G401 (cell line): ENCODE measurements around the gene SCGB3A2. TPM values are rescaled to one million over a fixed set of nuclear protein-coding genes. Genes with fewer than 3 reads are reported as not detected.

Source experiments
- DNase-seq: peaks from one replicate; pipeline ENCODE4 v3.0.0-alpha.2; 2015; ENCODE audit warnings: low spot score
- in situ Hi-C: cut with HindIII; loops from 2 replicates; pipeline ENCODE4 v1.10.0; 2016; ENCODE audit warnings: low sequenced_read_pairs, mixed read lengths
- total RNA-seq: library from RNA; depleted of rRNA; stranded (reverse); fragments of >200 nt; shearing (Covaris generic); gene quantifications from 2 replicates; pipeline ENCODE4 v1.2.3, GENCODE V29; 2014; rRNA removed

Gene SCGB3A2
- not detected in 2 replicates for total RNA-seq

DNA sequence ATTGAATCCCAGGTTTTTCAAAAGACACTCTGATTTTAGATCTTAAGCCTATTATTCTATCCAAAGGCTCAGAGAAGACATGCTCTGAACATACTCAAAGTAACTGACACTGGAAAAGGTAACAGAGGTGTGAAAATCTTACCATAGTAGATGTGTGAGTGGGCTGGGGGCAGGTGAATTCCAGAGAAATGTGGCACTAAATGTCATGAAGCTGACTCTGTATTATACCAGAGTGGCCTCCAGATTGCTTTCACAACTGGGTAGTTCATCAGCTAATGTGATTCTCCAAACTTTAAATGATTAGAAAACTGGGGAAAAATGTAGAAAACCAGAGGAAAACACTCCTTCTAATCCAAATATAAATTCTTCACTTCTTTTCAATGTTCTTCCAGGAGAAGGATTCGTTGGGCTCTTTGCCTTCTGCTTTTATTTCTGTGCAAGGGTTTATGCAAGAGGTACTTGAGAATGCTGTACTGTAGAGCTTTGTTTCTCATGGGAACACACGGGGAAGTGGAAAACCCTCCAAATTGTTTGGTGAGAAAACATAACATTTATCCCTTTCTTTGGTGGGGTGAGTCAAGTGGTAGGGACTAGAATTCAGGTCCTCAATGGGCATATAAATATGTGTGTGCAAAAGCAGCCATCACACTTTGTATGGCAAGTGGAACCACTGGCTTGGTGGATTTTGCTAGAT is at the start of gene SCGB3A2:
TSS of gene SCGB3A2 (plus strand) at position 646 of the 694 bp plus-strand sequence. CDS start 93 bp downstream, outside the sequence.
- no peak for DNase-seq
- in situ Hi-C loops: no loop called here

GRCh38 chr5:147830035-147830434 is 48.5 kb upstream of the SCGB3A2 start:
- in situ Hi-C loops: no loop called here

GRCh38 chr5:147831465-147831864 is 47.0 kb upstream of the SCGB3A2 start, which contains the start of gene SPINK1:
TSS of gene SPINK1 (minus strand) at chr5:147831671. CDS start at chr5:147831577, 94 bp downstream.
- in situ Hi-C loops: no loop called here
- DNase-seq: no peak

More at GRCh38 chr5:147830035-147830434, 48.5 kb upstream of the SCGB3A2 start:
- DNase-seq: no peak

GRCh38 chr5:147832541-147832940 is 46.0 kb upstream of the SCGB3A2 start:
- in situ Hi-C loops: no loop called here
- DNase-seq: no peak

GRCh38 chr5:147835386-147835798 is 43.1 kb upstream of the SCGB3A2 start:
- in situ Hi-C loops: no loop called here
- no peak for DNase-seq

- DNase-seq: no peak
- in situ Hi-C loops: no loop called here
Measured at GRCh38 chr5:147836439-147836838, 42.1 kb upstream of the SCGB3A2 start.

- no peak for DNase-seq
- in situ Hi-C loops: no loop called here
Measured at GRCh38 chr5:147842869-147843268, 35.6 kb upstream of the SCGB3A2 start.

GRCh38 chr5:147844846-147845245 is 33.7 kb upstream of the SCGB3A2 start:
- in situ Hi-C loops: no loop called here

DNA sequence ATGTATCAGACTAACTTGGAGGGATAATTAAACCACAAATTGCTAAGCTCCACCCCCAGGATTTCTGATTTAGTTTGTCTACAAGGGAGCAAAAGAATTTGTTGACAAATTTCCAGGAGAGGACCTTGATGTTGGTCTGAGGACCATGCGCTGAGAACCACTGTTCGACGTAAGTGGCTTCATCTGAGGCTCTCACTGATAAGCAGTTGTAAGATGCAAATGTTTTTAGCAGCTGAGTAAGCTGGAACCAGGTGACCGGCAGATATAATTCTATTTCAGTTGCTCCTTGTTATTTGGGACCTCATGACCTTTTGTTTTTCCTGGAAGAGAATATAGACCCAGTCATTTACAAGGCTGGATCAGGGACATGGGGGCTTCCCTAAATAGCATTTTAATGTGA is 32.9 kb upstream of the SCGB3A2 start:
- DNase-seq: no peak
- in situ Hi-C loops: no loop called here

More at GRCh38 chr5:147844846-147845245, 33.7 kb upstream of the SCGB3A2 start:
- no peak for DNase-seq

- DNase-seq: no peak
- in situ Hi-C loops: no loop called here
Measured at GRCh38 chr5:147849226-147849625, 29.3 kb upstream of the SCGB3A2 start.

GRCh38 chr5:147851578-147851977 is 26.9 kb upstream of the SCGB3A2 start:
- in situ Hi-C loops: no loop called here

DNA sequence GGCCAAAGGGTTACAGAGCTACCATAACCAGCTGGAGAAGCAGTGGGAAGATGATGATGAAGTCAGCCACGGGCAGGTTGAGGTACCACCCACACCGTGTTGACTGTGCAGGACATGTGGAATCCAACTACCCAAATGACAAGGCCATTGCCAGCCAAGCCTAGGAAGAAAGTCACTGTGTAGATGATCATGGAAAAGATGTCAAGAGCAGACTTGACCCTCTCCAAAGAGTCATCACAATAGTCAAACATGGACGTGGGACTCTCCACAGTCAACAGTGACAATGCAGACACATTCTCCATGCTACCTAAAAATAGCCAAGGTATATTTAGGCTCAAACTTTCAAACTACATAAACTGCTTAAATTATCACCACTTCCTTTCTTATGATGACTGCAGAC is 26.1 kb upstream of the SCGB3A2 start:
- in situ Hi-C loops: no loop called here
- no peak for DNase-seq

More at GRCh38 chr5:147851578-147851977, 26.9 kb upstream of the SCGB3A2 start:
- DNase-seq: no peak

DNA sequence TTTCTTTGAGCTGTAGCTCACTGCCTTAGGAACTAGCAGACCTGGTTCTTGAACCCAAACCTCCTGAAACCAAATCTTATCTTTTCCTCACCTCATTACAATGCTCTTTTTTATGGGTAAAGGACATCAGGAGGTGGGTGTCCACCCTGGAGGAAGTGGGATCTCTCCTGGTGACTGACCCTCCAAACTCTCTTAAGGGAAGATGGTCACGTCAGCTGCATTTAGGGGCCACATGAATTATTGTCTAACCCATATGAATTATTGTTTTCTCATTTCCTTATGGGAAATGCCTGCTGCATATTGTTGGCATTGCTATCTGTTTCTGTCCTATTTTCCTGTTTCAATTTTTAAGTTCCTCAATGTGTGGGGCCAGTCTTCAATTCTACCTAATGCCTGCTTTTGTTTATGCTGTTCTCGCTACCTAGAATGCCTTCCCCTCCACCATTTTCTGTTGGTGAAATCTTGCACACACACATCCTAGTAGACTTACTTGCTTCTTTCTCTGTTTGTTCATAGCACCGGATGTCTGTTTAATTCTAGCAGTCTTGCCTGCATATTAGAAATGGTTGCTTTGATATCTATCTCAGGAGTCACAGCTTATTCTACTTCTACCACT is 25.0 kb upstream of the SCGB3A2 start:
- no peak for DNase-seq
- in situ Hi-C loops: no loop called here

DNA sequence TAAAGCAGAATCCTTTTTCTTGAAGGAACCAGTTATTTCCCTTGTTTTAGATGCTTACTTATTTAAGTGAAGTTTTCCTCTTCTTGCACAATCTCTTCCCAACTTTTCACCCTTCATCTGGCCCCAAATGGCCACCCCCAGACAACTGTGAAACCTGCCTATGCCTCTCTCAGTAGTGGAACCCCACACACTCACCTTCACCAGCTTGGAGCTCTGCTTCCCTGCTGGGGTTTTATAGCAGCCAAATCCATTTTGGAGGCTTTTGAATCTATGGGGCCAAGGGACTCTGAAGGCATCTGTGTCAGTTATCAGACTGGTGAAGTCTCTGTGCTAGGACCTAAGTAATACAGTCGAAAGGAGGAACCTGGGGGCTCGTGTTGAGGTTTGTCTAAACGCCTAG is 24.2 kb upstream of the SCGB3A2 start:
- in situ Hi-C loops: no loop called here

DNA sequence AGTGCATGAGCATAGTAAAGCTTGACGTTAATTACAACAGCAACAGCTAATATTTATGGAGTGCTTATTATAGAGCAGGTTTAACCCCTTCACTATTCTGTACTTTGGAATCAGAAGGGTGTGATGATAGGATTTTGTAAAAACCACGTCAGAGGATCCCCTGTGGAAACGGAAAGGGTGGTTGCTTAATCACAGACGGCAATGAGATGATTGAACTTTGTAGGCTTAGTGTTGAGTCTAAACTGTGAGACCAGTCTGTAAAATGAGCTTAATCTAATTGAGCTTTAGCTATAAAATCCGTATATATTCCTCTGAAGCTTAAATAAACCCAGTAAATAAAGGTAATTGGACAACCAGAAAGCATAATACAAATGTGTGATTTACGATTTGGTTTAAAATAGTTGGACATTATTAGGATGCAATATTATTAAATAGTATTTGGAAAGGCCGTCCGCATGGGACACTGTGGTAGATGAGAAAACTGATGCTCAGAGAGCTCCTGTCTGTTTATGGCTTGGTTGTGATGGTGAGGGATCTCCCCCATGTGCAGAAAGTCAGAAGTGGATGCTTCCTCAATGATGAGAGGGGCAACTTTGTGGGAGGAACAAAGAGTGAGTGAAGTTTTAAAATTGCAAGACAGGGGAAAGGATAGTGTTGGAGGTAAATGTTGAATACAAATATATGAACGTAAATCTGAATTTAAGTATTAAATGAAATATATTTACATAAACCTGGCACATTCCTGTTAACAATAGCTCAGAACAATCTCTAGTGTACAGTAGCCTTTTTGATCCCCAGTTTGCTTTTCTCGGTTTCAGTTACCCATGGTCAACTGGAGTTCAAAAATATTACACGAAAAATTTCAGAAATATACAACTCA is 23.4 kb upstream of the SCGB3A2 start:
- in situ Hi-C loops: no loop called here

More for the DNA sequence above, 24.2 kb upstream of the SCGB3A2 start:
- no peak for DNase-seq

DNA sequence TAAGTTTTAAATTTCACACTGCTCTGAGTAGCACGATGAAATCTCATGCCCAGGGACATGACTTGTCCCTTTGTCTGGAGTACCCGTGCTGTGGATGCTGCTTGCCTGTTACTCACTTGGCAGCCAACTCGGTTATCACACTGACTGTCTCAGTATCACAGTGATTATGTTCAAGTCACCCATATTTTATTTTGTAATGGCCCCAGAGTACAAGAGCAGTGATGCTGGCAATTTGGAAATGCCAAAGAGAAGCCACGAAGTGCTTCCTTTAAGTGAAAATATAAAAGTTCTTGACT is 22.8 kb upstream of the SCGB3A2 start:
- DNase-seq: no peak
- in situ Hi-C loops: no loop called here

More for the DNA sequence above, 23.4 kb upstream of the SCGB3A2 start:
- no peak for DNase-seq

GRCh38 chr5:147856801-147857200 is 21.7 kb upstream of the SCGB3A2 start:
- in situ Hi-C loops: no loop called here
- no peak for DNase-seq

DNA sequence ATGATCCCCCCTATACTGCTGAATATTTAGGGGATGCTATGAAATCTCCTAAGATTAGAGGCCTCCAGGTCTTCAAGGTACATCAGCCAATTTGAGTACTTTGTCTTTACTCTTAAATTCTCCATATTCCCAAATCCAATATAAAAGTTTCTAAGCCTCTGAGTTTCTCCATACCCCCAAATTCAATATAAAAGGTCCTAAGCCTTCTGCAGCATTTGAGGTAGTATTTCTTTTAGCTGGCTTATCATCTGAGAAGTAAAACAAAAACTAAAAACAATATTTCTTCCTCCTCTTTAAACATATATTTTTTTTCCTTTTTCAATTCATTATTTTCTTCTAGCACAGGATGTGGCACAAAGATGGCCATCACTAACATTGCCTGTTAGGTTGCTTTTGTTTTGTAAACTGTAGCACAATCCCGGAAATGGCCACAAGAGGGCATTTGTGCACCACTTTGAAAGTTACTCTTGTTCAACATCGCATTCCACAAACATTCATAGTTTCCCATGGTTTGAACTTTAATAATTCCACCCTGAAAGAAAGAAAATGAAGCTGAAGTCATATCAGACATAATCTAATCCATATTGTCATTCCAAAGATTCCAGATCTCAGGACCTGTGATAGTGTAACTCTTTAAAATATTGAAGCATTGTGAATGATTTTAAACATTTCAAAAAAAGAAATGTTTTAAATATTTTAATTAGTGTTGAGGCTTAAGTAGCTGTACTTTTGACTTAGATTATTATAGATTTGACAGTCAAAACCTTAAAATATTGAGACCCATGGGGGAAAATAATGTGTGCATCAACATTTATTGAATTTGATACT is 21.0 kb upstream of the SCGB3A2 start:
- DNase-seq: peak; percentile 74
- in situ Hi-C loops: no loop called here

DNA sequence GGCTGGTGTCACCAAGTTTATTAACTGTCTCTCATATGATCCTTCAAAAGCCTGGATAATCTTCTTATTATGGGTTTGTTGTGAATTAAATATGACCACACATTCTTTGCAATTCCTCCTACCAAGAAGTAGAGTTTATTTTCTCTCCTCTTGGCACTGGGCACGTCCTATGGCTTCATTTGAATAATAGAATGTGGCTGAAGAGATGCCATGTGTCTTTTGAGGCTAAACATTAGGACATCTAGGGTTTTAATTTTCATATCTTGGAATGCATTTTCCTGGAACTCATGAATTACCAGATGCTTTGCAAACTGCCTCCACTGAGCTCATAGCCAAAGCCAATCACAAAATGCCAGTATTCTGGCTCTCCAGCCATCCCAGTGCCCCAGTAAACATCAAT is 19.9 kb upstream of the SCGB3A2 start:
- in situ Hi-C loops: no loop called here
- DNase-seq: peak; percentile 28
